ENCODE results near the gene DNAH6.

- no peak for TF ChIP-seq ZNF274 (IDR thresholded peaks at IDR 0.05; ENCODE audit: low read depth, low read length)
- no peak for TF ChIP-seq YY1 (IDR thresholded peaks at IDR 0.05; ENCODE audit: insufficient read depth, insufficient read length)
Observed at GRCh38 chr2:84801811-84802210, 285.5 kb downstream of the DNAH6 start.

Data from NT2/D1 (cell line).